Fibroblast of mammary gland (primary cell): ENCODE data around the gene GPC6.

Experiments
- DNase-seq: peaks from one replicate; pipeline ENCODE4 v3.0.0-alpha.2; 2010; ENCODE audit warnings: low read depth
- H3K4me3 ChIP-seq: 2 replicates; pipeline ENCODE4 v1.5.1; 2011; ENCODE audit warnings: low read depth, mild to moderate bottlenecking, low read length, moderate library complexity; ENCODE audit not compliant: control insufficient read depth
- TF ChIP-seq, protein P1 (sequence below): conservative IDR thresholded peaks from 2 replicates; pipeline ENCODE4 v1.5.1; 2011; ENCODE audit warnings: low read depth, low read length, inconsistent platforms; ENCODE audit not compliant: control insufficient read depth, insufficient read depth

GPC6 gene

DNA sequence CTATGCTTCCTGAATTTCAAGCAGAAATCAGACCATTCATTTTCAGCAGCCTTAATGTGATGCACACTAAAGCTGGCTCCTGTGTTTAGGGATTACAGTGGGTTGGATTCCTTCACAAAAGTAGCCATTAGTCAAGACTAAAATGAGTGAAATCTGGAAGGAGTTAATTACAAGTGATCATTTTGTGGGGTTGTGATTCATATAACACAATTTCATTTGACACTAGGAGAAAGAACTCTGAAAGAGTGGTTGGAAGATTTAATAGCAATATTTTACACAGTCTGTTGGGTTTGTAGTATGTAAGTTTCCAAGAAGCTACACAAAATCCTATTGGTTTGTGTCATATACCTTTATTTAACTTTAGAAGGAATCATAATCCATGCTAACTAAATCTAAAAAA is 1015.9 kb downstream of the GPC6 start:
- no peak overlapping the region for H3K4me3 ChIP-seq
- no peak for DNase-seq
- TF ChIP-seq, protein P1, sequence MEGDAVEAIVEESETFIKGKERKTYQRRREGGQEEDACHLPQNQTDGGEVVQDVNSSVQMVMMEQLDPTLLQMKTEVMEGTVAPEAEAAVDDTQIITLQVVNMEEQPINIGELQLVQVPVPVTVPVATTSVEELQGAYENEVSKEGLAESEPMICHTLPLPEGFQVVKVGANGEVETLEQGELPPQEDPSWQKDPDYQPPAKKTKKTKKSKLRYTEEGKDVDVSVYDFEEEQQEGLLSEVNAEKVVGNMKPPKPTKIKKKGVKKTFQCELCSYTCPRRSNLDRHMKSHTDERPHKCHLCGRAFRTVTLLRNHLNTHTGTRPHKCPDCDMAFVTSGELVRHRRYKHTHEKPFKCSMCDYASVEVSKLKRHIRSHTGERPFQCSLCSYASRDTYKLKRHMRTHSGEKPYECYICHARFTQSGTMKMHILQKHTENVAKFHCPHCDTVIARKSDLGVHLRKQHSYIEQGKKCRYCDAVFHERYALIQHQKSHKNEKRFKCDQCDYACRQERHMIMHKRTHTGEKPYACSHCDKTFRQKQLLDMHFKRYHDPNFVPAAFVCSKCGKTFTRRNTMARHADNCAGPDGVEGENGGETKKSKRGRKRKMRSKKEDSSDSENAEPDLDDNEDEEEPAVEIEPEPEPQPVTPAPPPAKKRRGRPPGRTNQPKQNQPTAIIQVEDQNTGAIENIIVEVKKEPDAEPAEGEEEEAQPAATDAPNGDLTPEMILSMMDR = no peak

DNA sequence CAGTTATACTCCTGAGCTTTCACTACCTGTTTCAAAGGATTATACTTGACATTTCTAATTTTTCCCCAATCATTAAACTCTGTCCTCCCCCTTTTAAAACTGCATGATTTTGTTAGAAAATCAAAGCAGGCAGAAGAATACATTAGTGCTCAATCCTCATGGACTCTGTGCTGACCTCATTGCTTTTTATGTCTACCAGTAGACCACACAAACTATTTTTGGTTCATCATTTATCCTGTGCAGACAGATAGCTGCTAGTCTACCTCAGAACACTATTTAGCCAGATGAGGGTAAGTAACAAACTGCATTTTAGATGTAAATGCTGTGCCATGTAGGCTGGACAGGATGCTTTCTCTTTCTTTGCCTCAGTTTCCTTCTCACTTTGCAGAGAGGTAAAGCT is 1016.9 kb downstream of the GPC6 start:
- no peak for DNase-seq
- H3K4me3 ChIP-seq = no peak overlapping the region
- TF ChIP-seq, protein P1 = no peak

DNA sequence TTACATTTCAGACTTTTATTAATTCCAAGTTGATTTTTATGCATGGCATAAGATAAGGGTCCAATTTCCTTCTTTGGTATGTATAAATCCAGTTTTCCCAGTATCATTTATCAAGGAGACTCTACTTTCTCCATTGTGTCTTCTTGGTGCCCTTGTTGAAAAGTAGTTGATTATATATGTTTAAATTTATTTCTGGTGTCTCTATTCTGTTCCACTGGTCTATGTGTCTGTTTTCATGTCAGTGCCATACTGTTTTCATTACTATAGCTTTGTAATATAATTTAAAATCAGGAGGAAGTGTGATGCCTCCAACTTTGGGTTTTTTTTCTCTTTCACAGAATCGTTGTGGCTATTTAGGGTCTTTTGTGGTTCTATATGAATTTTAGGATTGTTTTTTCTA is 1019.9 kb downstream of the GPC6 start:
- no peak for DNase-seq
- TF ChIP-seq, protein P1 = no peak
- H3K4me3 ChIP-seq = no peak overlapping the region

DNA sequence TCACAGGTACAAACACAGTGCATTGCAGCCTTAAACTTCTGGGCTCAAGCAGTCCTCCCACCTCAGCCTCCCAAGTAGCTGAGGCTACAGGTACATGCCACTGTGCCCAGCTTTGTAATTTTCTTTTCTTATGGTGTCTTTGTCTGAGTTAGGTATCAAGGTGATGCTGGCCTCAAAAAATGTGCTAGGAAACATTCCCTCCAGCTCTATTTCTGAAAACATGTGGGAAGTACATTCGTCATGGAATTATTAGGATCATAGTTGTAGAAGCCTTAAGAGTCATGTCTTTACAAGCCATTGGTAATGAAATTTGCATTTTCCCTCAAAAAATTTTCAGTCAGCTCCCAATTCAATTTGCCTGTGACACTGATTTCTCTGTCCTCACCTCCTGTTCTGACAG is 1021.3 kb downstream of the GPC6 start:
- DNase-seq = no peak

DNA sequence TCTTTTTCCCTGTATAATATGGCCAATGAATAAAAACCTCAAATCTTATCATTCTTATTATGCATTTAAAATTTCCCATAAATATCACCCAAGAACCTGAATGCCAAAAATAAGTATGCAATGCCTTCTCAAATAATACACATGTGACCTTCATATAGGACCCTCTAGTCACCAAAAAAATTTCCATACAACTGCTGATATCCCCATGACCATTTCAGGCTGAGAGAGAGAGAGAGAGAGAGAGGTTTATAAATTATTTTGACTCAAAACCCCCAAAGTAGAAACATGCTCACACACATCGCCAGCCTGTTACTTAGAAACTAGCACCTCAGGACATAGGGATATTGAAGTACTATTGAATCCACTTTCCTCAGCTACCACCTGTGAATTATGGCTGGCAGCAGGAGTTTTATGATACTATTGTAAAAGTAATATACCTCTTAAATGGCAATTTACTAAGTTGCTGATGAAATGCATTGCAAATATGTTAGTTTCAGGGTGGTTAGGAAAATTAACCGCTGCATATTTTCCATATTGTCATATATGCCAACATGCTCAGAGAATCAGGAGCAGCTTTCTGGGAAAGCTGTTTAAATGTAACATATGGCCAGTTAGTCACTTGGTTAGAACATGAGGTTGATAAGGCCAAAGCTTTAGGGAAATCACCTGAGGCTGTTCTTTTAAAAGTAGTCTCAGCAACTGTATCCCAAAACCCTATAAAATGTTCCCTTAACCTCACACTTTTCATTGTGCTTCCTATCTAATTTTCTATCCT is 1022.0 kb downstream of the GPC6 start:
- H3K4me3 ChIP-seq = no peak overlapping the region
- TF ChIP-seq, protein P1 = no peak
- DNase-seq = peak; percentile 48

More for the DNA sequence above, 1021.3 kb downstream of the GPC6 start:
- TF ChIP-seq, protein P1 = no peak
- no peak overlapping the region for H3K4me3 ChIP-seq

DNA sequence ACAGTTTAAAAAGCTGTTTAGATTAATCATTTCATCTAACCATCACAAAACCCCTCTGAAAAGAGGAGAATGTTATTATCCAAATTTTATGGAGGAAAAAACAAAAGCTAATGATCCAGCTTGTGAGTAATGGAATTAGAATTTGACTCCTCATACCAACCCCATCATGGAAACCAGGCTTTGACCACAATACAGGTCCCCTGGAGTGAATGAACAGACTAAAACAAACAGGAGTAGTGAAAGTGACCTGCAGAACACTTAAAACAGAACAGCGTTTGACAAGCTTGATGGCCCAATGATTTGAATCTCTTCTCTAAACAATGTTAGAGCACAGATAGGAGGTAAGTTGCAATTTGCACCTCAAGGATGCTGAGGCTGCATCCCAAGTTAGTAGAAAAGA is 1022.9 kb downstream of the GPC6 start:
- peak; percentile 88 for DNase-seq
- no peak overlapping the region for H3K4me3 ChIP-seq
- TF ChIP-seq, protein P1 = no peak
